ENCODE data around the gene GAS7. TPM values are rescaled to one million over a fixed set of nuclear protein-coding genes. Genes with fewer than 3 reads are reported as not detected.

GAS7 gene
- total RNA-seq, 1 donor = 8.6 TPM

GRCh38 chr17:9968008-9968407 is 230.4 kb downstream of the GAS7 start:
- no peak overlapping the region for H3K4me3 ChIP-seq (ENCODE audit: low read depth, low read length)
- DNase-seq (ENCODE audit: low read depth) = no peak
- TF ChIP-seq CTCF (IDR thresholded peaks at IDR 0.05; ENCODE audit: insufficient read depth, low read depth, low read length) = no peak

GRCh38 chr17:9959377-9959981 is 238.9 kb downstream of the GAS7 start:
- DNase-seq (ENCODE audit: low read depth) = peak; percentile 55
- H3K4me3 ChIP-seq (ENCODE audit: low read depth, low read length) = no peak overlapping the region
- TF ChIP-seq CTCF (IDR thresholded peaks at IDR 0.05; ENCODE audit: insufficient read depth, low read depth, low read length) = peak; percentile 66

GRCh38 chr17:9958586-9959281 is 239.7 kb downstream of the GAS7 start:
- no peak for DNase-seq (ENCODE audit: low read depth)
- TF ChIP-seq CTCF (IDR thresholded peaks at IDR 0.05; ENCODE audit: insufficient read depth, low read depth, low read length) = no peak
- H3K4me3 ChIP-seq (ENCODE audit: low read depth, low read length) = no peak overlapping the region

- no peak for DNase-seq (ENCODE audit: low read depth)
- H3K4me3 ChIP-seq (ENCODE audit: low read depth, low read length) = no peak overlapping the region
- TF ChIP-seq CTCF (IDR thresholded peaks at IDR 0.05; ENCODE audit: insufficient read depth, low read depth, low read length) = no peak
Observed at GRCh38 chr17:9957244-9957643, 241.2 kb downstream of the GAS7 start.

DNA sequence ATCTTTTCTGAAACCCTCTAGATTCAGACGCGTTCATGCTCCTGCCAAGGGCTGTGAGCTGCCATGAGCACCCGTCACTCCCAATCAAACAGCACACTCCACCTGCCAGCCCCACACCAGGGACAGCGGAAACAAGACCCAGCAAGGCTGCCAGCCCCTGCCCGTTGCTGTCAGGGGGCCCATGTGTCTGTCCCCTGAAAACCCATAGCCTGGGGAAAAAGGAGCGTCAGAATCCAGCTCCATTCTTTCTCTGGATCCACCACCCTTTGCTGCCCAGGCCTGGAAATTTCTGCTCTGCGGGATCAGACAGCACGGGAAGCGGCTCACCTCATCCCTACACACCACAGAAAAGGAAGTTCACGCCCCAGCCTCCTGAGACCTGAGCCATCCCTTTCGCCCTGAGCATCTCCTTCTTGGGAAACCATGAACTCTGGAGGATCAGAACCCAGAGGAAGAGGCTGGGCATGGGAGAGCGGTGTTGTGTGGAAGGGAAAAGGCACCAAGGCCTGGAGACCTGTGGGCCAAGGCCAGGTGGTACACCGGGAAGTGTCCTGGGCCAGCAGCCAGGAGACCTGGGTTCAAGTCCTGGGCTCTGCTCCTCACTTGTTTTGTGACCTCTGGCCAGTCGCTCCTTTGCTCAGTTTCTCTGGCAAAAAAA is 241.8 kb downstream of the GAS7 start:
- TF ChIP-seq CTCF (IDR thresholded peaks at IDR 0.05; ENCODE audit: insufficient read depth, low read depth, low read length) = no peak
- no peak overlapping the region for H3K4me3 ChIP-seq (ENCODE audit: low read depth, low read length)
- DNase-seq (ENCODE audit: low read depth) = no peak

DNA sequence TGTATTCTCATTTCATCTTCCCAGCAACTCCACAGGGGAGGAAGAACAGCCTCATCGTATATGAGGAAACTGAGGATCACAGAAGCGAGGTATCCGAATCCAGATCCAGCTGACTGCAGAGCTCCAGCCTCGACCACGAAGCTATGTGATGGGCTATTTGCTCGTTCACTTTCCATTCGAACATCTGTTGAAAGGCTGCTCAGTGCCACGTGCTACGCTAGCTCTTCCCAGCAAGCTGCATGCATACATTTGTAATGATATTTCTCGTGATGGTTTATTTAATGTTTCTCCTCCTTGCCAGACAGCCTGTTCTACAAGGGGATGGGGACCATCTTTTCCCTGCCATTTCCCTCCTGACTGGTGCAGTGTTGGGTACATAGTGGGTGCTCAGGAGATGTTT is 244.9 kb downstream of the GAS7 start:
- no peak for TF ChIP-seq CTCF (IDR thresholded peaks at IDR 0.05; ENCODE audit: insufficient read depth, low read depth, low read length)
- H3K4me3 ChIP-seq (ENCODE audit: low read depth, low read length) = no peak overlapping the region
- no peak for DNase-seq (ENCODE audit: low read depth)
